Ureter (tissue), 1 donor: ENCODE data around the gene SLC45A3. TPM values are rescaled to one million over a fixed set of nuclear protein-coding genes. Genes with fewer than 3 reads are reported as not detected.

Experiments
- DNase-seq: peaks from one replicate; pipeline ENCODE4 v3.0.0-alpha.2; 2020; ENCODE audit warnings: low spot score
- total RNA-seq: library from RNA; stranded (reverse); gene quantifications from one replicate; pipeline ENCODE4 v1.2.4, GENCODE V29; 2023
- donor health status: DM: yes; HTN: yes; CAD: no.

Gene SLC45A3
- total RNA-seq, 1 donor from 2014 or later: 3.7 TPM

- DNase-seq: no peak
These were observed 11.4 kb downstream of the SLC45A3 start for GRCh38 chr1:205668951-205669340.

DNA sequence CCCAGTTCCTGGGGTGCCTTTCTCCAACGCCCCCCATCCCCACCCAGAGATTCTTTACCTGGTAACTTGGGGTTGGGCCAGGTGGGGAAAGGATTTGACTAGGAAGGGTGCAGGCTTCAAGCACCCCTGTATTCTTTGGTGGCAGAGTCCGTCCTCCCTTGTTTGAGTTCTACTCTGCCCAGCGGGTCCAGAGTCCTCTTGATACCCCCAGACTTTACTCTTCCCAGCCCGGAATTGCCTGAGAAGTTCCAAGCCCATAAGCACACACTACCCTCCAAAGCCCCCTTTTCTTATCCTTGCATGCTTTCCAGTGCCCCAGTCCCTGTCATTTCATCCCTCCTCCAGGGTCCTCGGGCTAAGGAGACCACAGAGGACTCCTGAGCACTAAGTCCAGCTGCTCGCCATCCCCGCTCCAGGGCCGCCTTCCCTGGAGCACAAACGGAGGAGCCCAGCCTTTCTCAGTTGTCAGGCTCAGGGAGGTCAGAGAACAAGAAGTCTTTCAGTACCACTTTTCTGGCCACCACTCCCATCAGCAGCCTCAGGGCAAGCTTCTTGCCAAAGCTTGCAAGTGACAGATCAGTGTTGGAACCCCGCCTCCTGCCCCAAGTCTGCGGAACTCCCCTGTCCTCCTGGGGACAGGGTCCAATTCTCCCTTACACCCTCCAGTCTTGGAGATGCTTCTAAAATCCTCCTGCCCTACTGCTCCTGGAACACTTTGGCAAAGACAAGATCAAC, 12.2 kb downstream of the SLC45A3 start:
- DNase-seq: no peak

DNA sequence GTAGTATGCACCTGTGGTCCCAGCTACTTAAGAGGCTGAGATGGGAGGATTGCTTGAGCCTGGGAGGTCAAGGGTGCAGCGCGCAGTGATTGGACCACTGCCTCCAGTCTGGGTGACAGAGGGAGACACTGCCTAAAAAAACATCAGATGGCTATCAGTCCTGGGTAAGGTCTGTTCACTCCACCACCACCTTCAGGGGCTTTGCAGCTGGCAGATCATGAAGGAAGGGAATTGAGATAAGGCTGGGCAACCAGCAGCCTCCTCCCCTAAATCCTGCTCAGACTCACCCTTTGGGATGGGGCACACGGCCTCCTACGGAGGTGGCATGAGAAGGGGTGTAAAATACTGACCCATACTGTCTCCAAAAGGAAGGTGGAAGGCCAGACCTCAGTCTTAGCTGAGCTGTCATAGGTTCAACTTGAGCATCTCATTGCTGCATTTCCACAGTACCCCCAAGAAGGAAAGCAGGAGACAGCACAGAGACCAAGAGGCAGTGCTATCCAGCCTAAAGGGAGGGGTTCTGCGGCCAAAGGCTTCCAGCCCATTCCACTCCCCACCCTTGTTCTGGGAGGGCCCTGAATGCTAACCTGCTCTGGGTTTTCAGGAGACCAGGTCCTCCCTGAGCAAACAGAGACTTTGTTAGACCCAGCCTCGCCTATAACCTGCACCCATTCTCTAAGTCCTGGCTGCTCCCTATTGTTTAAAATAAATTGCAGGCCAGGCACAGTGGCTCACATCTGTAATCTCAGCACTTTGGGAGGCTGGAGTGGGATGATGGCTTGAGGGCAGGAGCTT, 13.7 kb downstream of the SLC45A3 start:
- no peak for DNase-seq

DNA sequence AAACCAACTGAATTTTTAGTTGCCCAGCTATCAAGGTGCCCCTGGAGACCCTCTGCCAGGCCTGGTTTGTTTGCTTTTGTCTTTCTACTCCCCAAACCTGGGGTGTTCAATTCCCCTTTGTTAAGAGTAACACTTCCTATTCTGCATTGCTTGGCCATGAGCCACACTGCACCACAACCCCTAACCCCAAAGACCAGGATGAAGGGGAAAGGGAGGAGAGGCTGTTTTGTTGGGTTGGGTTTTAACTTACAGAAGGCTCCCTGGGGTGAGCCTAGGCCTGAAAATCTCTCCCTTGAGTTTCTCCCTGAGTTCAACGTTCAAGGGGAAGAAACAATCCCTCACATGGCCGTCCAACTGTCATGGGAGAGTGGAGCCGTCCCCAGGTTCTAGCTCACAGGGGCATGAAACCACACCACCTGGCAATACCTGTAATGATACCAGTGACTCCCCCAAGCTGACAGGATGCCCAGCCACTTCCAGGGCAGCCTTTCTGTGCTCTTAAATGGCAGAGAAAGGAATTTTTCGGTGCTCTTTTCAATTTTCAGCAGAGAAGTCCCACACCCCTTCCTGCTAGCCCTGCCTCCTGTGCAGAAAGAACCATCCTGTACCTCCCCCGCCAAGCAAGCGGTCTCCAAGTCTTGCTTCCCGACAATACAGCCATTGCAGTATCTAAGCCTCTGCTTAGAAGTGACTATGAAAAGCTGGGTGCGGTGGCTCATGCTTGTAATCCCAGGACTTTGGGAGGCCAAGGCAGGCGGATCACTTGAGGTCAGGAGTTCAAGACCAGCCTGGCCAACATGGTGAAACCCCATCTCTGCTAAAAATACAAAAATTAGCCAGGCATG, 14.9 kb downstream of the SLC45A3 start:
- DNase-seq: no peak

GRCh38 chr1:205664399-205665017, 15.8 kb downstream of the SLC45A3 start:
- DNase-seq: no peak

DNA sequence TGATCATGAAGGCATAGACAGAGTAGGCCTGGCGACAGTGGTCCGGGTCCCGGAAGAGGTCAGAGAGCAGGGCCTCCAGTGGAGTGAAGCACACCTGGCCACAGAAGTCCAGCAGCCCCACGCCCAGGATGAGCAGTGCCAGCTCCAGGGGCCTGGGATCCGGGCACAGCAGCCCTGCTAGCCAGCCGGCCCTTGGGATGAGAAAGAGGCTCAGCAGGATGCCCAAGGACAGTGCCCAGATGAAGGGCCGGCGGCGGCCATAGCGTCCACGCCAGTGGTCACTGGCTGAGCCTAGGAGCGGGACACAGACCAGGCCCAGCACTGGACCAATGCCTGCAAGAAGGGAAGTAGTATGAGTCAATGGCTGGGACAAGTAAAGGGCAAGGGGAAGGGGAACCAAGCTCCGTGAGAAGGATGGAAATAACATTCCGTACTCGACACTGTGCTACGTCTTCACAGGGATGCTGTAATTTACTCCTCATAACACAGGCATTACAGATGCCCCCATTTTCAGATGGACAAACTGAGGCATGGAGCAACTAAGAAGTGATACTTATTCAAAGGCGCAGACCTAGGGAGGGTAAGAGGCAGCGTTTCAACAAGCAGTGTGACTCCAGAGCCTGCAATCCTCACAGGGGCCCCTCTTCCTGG, 16.9 kb downstream of the SLC45A3 start:
- no peak for DNase-seq

GRCh38 chr1:205662791-205663190, 17.5 kb downstream of the SLC45A3 start:
- DNase-seq: no peak

DNA sequence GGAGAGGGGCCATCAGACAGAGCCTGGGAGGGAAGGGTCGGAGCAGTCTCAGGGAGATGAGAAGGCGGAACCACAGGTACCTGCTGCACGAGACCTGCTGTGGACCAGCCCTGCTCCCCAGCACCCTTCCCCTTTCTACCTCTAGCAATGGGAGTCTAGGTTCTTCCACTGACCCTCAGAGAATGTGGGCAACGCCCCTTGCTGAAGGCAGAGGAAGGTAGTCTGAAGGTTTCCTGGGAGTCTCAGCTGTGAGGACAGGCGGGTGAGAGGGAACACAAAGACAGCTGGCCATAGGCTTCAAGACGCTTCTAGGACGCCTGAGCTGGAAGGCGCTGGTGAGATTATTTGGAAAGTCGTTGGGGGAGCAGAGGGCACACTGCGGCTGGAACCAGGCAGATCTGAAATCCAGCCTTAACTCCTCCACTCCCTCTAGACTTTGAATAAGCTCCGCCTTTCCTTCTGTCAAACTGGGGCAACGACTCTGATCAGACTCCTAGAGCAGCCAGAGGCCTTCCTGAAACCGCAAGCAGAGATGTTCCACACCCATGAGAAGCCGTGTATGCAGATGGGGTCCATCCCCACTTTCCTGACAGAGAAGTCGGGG, 18.1 kb downstream of the SLC45A3 start:
- no peak for DNase-seq

- no peak for DNase-seq
These were observed 18.7 kb downstream of the SLC45A3 start for GRCh38 chr1:205661429-205662134.

DNA sequence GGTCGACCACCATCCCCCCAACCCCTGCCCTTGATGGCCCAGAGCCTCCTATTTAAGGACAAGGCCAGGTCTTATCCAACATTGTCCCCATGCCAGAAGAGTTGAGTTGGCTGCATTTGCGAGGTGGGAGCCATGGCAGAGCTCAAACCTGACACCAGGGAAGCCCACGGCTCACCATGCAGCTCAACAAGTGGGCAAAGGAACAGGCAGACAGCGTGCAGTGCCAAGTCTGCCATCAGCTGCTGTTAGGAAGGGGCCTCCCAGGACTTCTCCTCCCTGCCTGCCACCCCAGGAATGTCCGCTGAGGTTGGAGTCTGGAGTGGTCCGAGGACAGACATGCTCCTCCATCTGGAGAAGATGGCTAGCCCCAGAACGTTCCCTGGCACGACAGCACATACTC, 19.9 kb downstream of the SLC45A3 start:
- no peak for DNase-seq

DNA sequence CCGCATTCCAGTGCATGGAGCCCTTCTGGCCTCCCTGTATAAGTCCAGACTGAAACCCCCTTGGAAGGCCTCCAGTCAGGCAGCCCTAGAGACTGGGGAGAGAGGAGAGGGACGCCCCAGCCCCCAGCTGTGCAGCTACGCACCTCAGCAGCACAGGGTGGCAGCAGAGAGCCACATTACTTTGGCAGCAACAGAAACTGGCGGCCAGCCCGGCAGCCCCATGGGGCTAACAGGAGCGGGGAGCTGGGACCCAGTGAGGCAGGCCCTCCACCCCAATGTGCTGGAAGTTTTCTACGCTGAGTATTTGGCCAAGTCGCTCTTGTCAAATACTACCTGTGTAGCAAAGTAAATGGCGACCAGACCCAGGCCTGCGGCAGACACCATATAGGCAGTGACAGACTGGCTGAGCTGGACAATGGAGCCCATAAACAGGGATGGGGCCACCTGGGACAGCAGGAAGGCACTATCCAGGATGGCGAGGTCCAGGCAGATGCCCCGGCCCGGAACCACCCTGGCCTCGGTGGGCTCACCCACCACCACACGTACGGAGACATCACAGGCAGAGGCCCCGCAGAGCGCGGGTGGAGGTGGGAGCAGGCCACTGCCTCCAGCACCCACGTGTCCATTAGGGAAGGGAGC, 21.2 kb downstream of the SLC45A3 start:
- DNase-seq: peak; percentile 76

- no peak for DNase-seq
These were observed 24.1 kb downstream of the SLC45A3 start for GRCh38 chr1:205656236-205656635.

- no peak for DNase-seq
These were observed 27.3 kb downstream of the SLC45A3 start for GRCh38 chr1:205652984-205653383.

DNA sequence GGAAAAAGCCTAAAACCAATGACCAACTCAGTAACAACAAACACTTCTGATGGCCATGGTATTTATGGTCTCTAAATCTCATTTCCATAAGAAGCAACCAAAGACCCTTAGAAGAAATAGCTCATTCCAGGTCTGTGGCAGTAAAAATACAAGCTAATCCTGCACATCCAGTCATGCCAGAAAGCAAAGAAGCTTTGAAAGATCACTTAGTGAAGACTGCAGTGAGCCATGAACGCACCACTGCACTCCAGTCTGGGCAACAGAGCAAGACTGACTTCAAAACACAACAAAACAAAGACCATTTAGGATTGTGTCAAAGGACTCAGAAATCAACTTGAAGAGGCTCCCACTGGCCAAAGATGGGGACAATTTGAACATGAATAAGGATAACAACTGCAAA, 30.1 kb downstream of the SLC45A3 start:
- no peak for DNase-seq

DNA sequence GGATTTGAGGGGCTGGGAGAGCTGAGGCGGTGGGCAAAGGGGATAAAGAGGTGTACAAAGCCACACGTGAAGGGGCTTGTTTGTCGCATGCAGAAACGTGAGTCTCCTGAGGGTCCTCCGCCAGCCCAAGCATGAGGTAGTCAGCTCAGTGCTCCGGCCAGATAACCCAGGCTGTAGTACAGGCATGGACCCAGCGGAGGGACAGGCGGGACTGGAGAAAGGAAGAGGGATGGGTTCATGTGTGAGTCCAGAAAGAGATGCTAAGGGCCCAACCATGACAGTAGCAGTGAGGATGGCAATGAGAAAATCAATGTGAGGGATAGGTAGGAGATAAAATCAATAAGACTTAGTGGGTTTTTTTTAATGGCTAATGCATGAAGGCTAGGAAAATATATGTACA, 34.8 kb downstream of the SLC45A3 start:
- no peak for DNase-seq

DNA sequence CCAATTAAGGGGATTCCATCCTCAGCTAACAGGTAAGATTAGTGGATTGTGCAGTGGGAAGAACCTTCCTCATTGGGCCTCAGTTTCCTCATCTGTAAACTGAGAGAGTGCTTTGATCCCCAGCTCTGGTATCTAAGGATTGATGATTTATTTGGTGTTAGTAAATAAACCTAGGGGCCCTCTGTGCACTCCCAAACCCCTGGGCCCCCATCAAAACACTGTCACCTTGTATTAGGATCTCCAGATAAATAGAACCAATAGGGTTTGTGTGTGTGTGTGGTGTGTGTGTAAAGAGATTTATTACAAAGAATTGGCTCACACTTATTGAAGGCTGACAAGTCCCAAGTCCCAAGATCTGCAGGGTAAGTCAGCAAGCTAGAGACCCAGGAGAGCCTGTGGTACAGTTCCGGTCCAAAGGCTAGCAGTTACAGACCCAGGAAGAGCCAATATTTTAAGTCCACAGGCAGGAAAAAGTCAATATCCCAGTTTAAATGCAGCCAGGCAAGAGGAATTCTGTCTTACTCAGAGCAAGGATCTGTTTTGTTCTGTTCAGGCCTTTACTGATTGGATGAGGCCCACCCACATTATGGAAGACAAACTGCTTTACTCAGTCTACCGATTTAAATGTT, 37.5 kb downstream of the SLC45A3 start:
- DNase-seq: no peak

DNA sequence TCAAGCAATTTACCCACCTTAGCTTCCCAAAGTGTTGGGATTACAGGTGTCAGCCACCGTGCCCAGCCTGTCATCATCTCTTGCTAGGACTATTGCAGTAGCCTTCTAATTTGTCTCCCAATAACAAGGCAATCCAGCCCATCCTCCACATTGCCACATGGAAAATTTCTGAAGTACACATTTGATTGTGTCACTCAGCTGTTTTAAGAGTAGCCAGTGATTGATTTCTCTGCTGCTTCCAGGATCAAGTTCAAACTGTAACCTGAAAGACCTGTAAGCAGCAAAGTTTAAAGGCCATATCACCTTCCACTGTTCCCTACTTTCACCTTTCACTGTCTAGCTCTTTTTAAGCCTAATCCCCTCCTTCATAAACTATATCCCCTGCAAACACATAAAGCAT, 40.7 kb downstream of the SLC45A3 start:
- DNase-seq: no peak

- no peak for DNase-seq
These were observed 42.3 kb downstream of the SLC45A3 start for GRCh38 chr1:205637854-205638468.

GRCh38 chr1:205636732-205637131, 43.6 kb downstream of the SLC45A3 start:
- no peak for DNase-seq
